ENCODE measurements around the gene ATP2A3.

ATP2A3 gene

DNA sequence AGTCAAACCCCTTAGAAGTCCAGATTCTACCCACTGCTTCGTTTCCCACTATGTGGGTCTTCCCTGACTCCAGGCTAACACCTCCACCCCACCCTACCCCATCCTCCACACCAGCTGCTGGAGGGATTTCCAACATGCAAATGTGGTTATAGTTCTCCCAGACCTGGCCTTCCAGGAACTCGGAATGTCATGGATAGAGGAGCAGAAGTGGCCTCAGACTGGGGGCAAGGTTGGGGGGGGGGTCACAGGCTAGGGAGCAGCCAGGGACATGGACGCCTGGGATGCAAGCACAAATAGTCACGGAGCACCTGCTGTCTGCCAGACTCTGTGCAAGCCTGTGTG, 73.4 kb downstream of the ATP2A3 start:
- TF ChIP-seq NFRKB (IDR thresholded peaks at IDR 0.05) (no peak), HDGF (IDR thresholded peaks at IDR 0.05; ENCODE audit: borderline replicate concordance) (no peak), ELF4 (IDR thresholded peaks at IDR 0.05) (no peak), L3MBTL2 (conservative IDR thresholded peaks at IDR 0.05) (no peak), FOXM1 (IDR thresholded peaks at IDR 0.05; ENCODE audit: borderline replicate concordance) (no peak), FOXA1 (IDR thresholded peaks at IDR 0.05) (no peak), FOXK2 (IDR thresholded peaks at IDR 0.05) (no peak), SP1 (IDR thresholded peaks at IDR 0.05) (no peak), ZNF384 (IDR thresholded peaks at IDR 0.05) (no peak), BHLHE40 (IDR thresholded peaks at IDR 0.05; ENCODE audit: borderline replicate concordance) (no peak), LEF1 (IDR thresholded peaks at IDR 0.05; ENCODE audit: borderline replicate concordance) (no peak), CTBP1 (IDR thresholded peaks at IDR 0.05; ENCODE audit: borderline replicate concordance) (no peak), ARNT (IDR thresholded peaks at IDR 0.05) (no peak), SUZ12 (IDR thresholded peaks at IDR 0.05) (no peak), TARDBP (IDR thresholded peaks at IDR 0.05) (no peak)
- TF ChIP-seq, protein P1, sequence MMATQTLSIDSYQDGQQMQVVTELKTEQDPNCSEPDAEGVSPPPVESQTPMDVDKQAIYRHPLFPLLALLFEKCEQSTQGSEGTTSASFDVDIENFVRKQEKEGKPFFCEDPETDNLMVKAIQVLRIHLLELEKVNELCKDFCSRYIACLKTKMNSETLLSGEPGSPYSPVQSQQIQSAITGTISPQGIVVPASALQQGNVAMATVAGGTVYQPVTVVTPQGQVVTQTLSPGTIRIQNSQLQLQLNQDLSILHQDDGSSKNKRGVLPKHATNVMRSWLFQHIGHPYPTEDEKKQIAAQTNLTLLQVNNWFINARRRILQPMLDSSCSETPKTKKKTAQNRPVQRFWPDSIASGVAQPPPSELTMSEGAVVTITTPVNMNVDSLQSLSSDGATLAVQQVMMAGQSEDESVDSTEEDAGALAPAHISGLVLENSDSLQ (IDR thresholded peaks at IDR 0.05): no peak
- ChIA-PET CTCF (no interaction called here), POLR2A (interaction anchor here (1.1 to 1.8 kb wide), 4 partner anchors 10 to 252 kb away, joined by 3 to 9 read pairs (median 4); partner anchors contain the start of genes CYB5D2 and ZZEF1)
- DNase-seq (ENCODE audit: extremely low spot score): no peak

- DNase-seq (ENCODE audit: extremely low spot score): no peak
- ChIA-PET POLR2A (interaction anchor here (0.5 to 2.2 kb wide), 7 partner anchors 9 to 253 kb away, joined by 3 to 9 read pairs (median 3); partner anchors contain the start of genes CYB5D2, NCBP3 and ZZEF1), CTCF (interaction anchor here (1.5 to 1.6 kb wide), 2 partner anchors 24 to 44 kb away, joined by 5 to 8 read pairs; partner anchors contain the start of gene NCBP3)
- TF ChIP-seq HDGF (IDR thresholded peaks at IDR 0.05; ENCODE audit: borderline replicate concordance) (no peak), FOXA1 (IDR thresholded peaks at IDR 0.05) (no peak), LEF1 (IDR thresholded peaks at IDR 0.05; ENCODE audit: borderline replicate concordance) (no peak), BHLHE40 (IDR thresholded peaks at IDR 0.05; ENCODE audit: borderline replicate concordance) (no peak), NFRKB (IDR thresholded peaks at IDR 0.05) (no peak), ARNT (IDR thresholded peaks at IDR 0.05) (no peak), ZNF384 (IDR thresholded peaks at IDR 0.05) (no peak), SP1 (IDR thresholded peaks at IDR 0.05) (no peak), FOXK2 (IDR thresholded peaks at IDR 0.05) (no peak), CTBP1 (IDR thresholded peaks at IDR 0.05; ENCODE audit: borderline replicate concordance) (no peak), TARDBP (IDR thresholded peaks at IDR 0.05) (no peak), SUZ12 (IDR thresholded peaks at IDR 0.05) (no peak), ELF4 (IDR thresholded peaks at IDR 0.05) (no peak), FOXM1 (IDR thresholded peaks at IDR 0.05; ENCODE audit: borderline replicate concordance) (no peak)
- TF ChIP-seq, protein P1 (IDR thresholded peaks at IDR 0.05): no peak
Observed at GRCh38 chr17:3890082-3890877, 74.0 kb downstream of the ATP2A3 start.

- ChIA-PET POLR2A (interaction anchor here (0.5 to 2.2 kb wide), 7 partner anchors 8 to 254 kb away, joined by 3 to 9 read pairs (median 3); partner anchors contain the start of genes CYB5D2, NCBP3 and ZZEF1), CTCF (interaction anchor here (1.5 to 1.6 kb wide), 2 partner anchors 25 to 43 kb away, joined by 5 to 8 read pairs; partner anchors contain the start of gene NCBP3)
- DNase-seq (ENCODE audit: extremely low spot score): no peak
- TF ChIP-seq CTBP1 (IDR thresholded peaks at IDR 0.05; ENCODE audit: borderline replicate concordance): no peak
- TF ChIP-seq, protein P1 (IDR thresholded peaks at IDR 0.05): no peak
- no peak for TF ChIP-seq ZNF384 (IDR thresholded peaks at IDR 0.05)
- TF ChIP-seq BHLHE40 (IDR thresholded peaks at IDR 0.05; ENCODE audit: borderline replicate concordance): no peak
- no peak for TF ChIP-seq LEF1 (IDR thresholded peaks at IDR 0.05; ENCODE audit: borderline replicate concordance)
- TF ChIP-seq FOXA1 (IDR thresholded peaks at IDR 0.05): no peak
- TF ChIP-seq SP1 (IDR thresholded peaks at IDR 0.05): no peak
Observed at GRCh38 chr17:3889325-3890012, 74.8 kb downstream of the ATP2A3 start.

GRCh38 chr17:3888343-3889171, 75.7 kb downstream of the ATP2A3 start:
- DNase-seq (ENCODE audit: extremely low spot score): peak; percentile 77
- CTCF ChIA-PET: no interaction called here
- POLR2A ChIA-PET: interaction anchor here (2.2 kb wide), 1 partner anchor 43 kb away, joined by 8 read pairs; the partner anchor contains the start of gene NCBP3
- peak; percentile 91 for TF ChIP-seq L3MBTL2 (conservative IDR thresholded peaks at IDR 0.05)
- TF ChIP-seq HDGF (IDR thresholded peaks at IDR 0.05; ENCODE audit: borderline replicate concordance): peak; percentile 84; the same call in 1 of the 2 replicates
- TF ChIP-seq LEF1 (IDR thresholded peaks at IDR 0.05; ENCODE audit: borderline replicate concordance): no peak
- TF ChIP-seq, protein P1 (IDR thresholded peaks at IDR 0.05): peak; percentile 85

All from HEK293T (cell line).